Measurements from ENCODE around the gene NFE2L2. TPM values are rescaled to one million over a fixed set of nuclear protein-coding genes. Genes with fewer than 3 reads are reported as not detected.

The NFE2L2 gene
- total and polyA plus RNA-seq, 2 experiments from 2014 or later, result 35.0 to 39.1 TPM

GRCh38 chr2:177211576-177212105 lies 52.9 kb downstream of the NFE2L2 start:
- H3K27me3 Mint-ChIP-seq (ENCODE audit: insufficient read depth, low read depth, poor library complexity), result peaks cover 18% of the 10 kb centered on the region
- peak overlapping the region; percentile 100 for H3K27ac Mint-ChIP-seq
- H2AFZ ChIP-seq, result no peak overlapping the region
- no peak for TF ChIP-seq EZH2phosphoT487 (IDR thresholded peaks at IDR 0.05; ENCODE audit: unreplicated experiment)
- TF ChIP-seq JUNB (IDR thresholded peaks at IDR 0.05; ENCODE audit: unreplicated experiment), result no peak
- no peak for TF ChIP-seq CREB1 (CRISPR knock-in tag; IDR thresholded peaks at IDR 0.05; ENCODE audit: low read depth)
- TF ChIP-seq NANOG (IDR thresholded peaks at IDR 0.05; ENCODE audit: borderline replicate concordance), result no peak
- H3K4me3 ChIP-seq, result peak overlapping the region; percentile 66
- DNase-seq (ENCODE audit: low spot score) (no peak), ATAC-seq (no peak)
- H3K36me3 Mint-ChIP-seq (ENCODE audit: low read depth), result peaks cover 39% of the 10 kb centered on the region
- H3K79me2 ChIP-seq (replicated peaks; ENCODE audit: insufficient read depth), result peaks cover 46% of the 10 kb centered on the region
- peak overlapping the region; percentile 78 for H3K4me2 ChIP-seq
- H3K4me1 ChIP-seq (ENCODE audit: insufficient read depth), result peaks cover 20% of the 10 kb centered on the region
- H3K9me3 Mint-ChIP-seq, result peaks cover 6% of the 10 kb centered on the region; the same call in 1 of the 3 replicates
- peaks cover 37% of the 10 kb centered on the region for H3K4me1 Mint-ChIP-seq
- H3K9me2 ChIP-seq (ENCODE audit: insufficient read depth), result no peaks in the 10 kb centered on the region
- no peaks in the 10 kb centered on the region for H3F3A ChIP-seq (replicated peaks; ENCODE audit: low read depth)
- H3K27ac ChIP-seq (ENCODE audit: low read depth), result peak overlapping the region; percentile 99
- H4K20me1 ChIP-seq (replicated peaks; ENCODE audit: insufficient read depth), result peaks cover 21% of the 10 kb centered on the region
- H3K36me3 ChIP-seq (ENCODE audit: insufficient read depth), result peaks cover 14% of the 10 kb centered on the region
- H3K27me3 ChIP-seq (ENCODE audit: insufficient read depth), result no peaks in the 10 kb centered on the region
- peak overlapping the region; percentile 97 for H3K4me3 Mint-ChIP-seq

- Histone ChIP-seq H3K27ac (ENCODE audit: low read depth) (peak overlapping the region; percentile 99), H3K9me2 (ENCODE audit: insufficient read depth) (no peaks in the 10 kb centered on the region), H3K4me3 (peak overlapping the region; percentile 66), H3F3A (replicated peaks; ENCODE audit: low read depth) (no peaks in the 10 kb centered on the region), H3K79me2 (replicated peaks; ENCODE audit: insufficient read depth) (peaks cover 41% of the 10 kb centered on the region), H2AFZ (no peak overlapping the region), H3K27me3 (ENCODE audit: insufficient read depth) (no peaks in the 10 kb centered on the region), H3K4me2 (peak overlapping the region; percentile 78), H3K36me3 (ENCODE audit: insufficient read depth) (peaks cover 9% of the 10 kb centered on the region; the same call in 1 of the 2 replicates), H4K20me1 (replicated peaks; ENCODE audit: insufficient read depth) (peaks cover 20% of the 10 kb centered on the region), H3K4me1 (ENCODE audit: insufficient read depth) (peaks cover 15% of the 10 kb centered on the region)
- H3K36me3 Mint-ChIP-seq (ENCODE audit: low read depth), result peaks cover 35% of the 10 kb centered on the region
- no peak for DNase-seq (ENCODE audit: low spot score)
- peaks cover 15% of the 10 kb centered on the region for H3K27me3 Mint-ChIP-seq (ENCODE audit: insufficient read depth, low read depth, poor library complexity)
- H3K9me3 Mint-ChIP-seq, result peaks cover 6% of the 10 kb centered on the region; the same call in 1 of the 3 replicates
- no peak for TF ChIP-seq ZNF462 (CRISPR knock-in tag; IDR thresholded peaks at IDR 0.05)
- peak overlapping the region; percentile 97 for H3K4me3 Mint-ChIP-seq
- ATAC-seq, result no peak
- peak overlapping the region; percentile 100 for H3K27ac Mint-ChIP-seq
- peaks cover 32% of the 10 kb centered on the region for H3K4me1 Mint-ChIP-seq
Measured at GRCh38 chr2:177211169-177211568, 53.4 kb downstream of the NFE2L2 start.

Data from GM23338 (cell line).